GM13977 (cell line): ENCODE data around the gene PRSS27.

Source experiments
- DNase-seq: peaks from one replicate; pipeline ENCODE4 v3.0.0; 2012; ENCODE audit warnings: low spot score
- in situ Hi-C: fragments of 300-500 bp; cut with MboI; formaldehyde crosslinking; loops from one replicate; pipeline ENCODE4 v1.12.0; 2022; ENCODE audit warnings: low sequenced_read_pairs, low pct_unique_long_range_greater_than_20kb, mixed read lengths, inconsistent platforms; ENCODE audit not compliant: unreplicated experiment
- TF ChIP-seq, protein P1 (sequence below): IDR thresholded peaks from 2 replicates; pipeline ENCODE4 v1.5.1; 2012; ENCODE audit warnings: mild to moderate bottlenecking, control low read depth; ENCODE audit not compliant: insufficient read depth; ENCODE audit errors: extremely low read depth, missing control alignments

Gene PRSS27

DNA sequence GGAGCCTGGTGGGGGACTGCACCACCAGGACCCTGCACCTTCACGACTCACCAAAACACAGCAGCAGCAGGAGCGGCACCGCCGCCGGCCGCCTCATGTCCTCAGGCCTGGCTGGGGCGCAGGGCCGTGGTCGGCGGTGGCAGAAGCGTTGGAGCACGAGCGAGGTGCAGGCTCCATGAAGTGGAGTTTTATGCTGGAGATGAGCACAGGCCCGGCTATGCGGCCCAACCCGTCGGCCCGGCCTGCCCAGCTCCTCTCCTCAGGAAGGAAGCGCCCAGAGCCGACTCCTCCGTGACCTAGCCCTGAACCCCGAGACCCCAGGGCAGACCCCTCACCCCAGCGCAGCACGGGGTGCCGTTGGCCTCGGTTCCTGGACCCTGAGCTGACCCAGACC, at the start of gene PRSS27:
Gene PRSS27, minus strand, starts transcription at position 161 of the 394 bp plus-strand sequence. Its CDS starts 64 bp downstream, at position 97.
- TF ChIP-seq, protein P1, sequence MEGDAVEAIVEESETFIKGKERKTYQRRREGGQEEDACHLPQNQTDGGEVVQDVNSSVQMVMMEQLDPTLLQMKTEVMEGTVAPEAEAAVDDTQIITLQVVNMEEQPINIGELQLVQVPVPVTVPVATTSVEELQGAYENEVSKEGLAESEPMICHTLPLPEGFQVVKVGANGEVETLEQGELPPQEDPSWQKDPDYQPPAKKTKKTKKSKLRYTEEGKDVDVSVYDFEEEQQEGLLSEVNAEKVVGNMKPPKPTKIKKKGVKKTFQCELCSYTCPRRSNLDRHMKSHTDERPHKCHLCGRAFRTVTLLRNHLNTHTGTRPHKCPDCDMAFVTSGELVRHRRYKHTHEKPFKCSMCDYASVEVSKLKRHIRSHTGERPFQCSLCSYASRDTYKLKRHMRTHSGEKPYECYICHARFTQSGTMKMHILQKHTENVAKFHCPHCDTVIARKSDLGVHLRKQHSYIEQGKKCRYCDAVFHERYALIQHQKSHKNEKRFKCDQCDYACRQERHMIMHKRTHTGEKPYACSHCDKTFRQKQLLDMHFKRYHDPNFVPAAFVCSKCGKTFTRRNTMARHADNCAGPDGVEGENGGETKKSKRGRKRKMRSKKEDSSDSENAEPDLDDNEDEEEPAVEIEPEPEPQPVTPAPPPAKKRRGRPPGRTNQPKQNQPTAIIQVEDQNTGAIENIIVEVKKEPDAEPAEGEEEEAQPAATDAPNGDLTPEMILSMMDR = no peak
- no peak for DNase-seq
- in situ Hi-C loops = no loop called here

DNA sequence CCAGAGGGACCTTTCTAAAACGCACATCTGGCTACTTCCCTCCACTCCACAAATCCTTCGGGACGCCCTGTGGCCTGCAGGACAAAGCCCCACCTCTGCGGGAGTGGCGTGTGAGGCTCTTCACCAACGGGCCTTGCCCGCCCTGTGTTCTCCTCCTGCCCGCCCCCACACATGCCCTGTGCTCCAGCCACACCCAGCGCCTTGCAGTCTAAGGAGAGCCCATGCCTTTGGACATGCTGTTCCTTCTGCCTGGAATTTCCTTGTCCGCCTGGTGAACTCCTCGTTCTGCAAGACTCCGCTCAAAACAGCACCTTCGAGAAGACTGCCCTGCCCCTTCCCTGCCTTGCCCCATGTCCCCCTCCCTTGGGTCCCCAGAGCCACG, 49.6 kb upstream of the PRSS27 start:
- no peak for DNase-seq
- TF ChIP-seq, protein P1 = no peak
- in situ Hi-C loops = no loop called here

DNA sequence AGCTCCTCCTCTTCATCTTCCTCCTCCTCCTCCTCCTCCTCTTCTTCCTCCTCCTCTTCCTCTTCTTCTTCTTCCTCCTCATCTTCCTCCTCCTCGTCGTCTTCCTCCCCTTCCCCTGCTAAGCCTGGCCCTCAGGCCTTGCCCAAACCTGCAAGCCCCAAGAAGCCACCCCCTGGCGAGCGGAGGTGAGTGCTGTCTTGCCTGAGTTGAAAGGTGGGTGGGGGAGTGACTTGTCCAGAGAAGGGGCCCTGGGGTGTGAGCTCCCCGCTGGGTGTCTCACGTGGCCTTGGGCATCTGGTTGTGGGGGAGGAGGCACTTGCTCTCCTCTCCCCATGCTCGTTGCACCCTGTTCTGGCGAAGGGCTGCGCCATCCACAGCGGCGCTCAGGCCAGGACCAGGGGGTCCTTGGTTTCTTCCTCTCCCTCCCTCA, 49.1 kb upstream of the PRSS27 start:
- TF ChIP-seq, protein P1 = no peak
- DNase-seq = no peak
- in situ Hi-C loops = no loop called here

DNA sequence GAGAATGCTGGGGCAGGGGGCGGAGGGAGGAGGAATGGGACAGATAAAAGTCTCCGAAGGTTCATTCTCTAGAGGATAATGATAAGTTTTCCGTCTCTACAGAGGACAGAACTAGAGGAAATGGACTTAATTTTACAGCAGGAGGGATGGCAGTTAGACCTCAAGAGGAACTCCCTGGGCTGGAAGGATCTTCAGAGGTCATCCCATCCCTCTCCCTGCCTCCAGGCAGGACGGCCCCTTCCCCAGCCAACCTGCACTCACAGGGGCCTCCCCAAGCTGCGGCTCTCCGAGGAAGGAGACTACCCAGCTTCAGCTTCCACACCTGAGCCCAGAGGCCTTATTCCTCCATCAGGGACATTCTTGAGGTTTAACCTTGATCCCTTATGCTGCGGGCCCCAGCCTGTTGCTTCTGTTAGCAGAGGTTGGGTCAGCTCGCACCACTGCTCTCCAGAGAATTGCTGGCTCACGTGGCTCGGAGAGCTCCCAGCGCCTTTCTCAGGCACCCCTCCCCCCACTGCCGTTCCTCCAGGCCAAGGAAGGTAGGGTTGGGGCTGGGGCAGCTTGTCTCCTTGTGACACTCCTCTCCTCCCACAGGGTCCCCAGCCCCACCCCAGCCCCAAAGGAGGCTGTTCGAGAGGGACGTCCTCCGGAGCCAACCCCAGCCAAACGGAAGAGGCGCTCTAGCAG, 48.5 kb upstream of the PRSS27 start:
- in situ Hi-C loops = no loop called here
- DNase-seq = no peak
- TF ChIP-seq, protein P1 = no peak

DNA sequence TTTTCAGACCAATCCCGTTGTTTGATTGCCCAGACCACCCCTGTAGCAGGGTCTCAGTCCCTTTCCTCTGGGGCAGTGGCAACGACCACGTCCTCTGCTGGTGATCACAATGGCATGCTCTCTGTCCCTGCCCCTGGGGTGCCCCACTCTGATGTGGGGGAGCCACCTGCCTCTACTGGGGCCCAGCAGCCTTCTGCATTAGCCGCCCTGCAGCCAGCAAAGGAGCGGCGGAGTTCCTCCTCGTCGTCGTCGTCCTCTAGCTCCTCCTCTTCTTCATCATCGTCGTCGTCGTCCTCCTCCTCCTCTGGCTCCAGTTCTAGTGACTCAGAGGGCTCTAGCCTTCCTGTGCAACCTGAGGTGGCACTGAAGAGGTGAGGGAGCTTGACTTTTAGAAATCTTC, 47.9 kb upstream of the PRSS27 start:
- TF ChIP-seq, protein P1 = no peak
- DNase-seq = no peak
- in situ Hi-C loops = no loop called here

DNA sequence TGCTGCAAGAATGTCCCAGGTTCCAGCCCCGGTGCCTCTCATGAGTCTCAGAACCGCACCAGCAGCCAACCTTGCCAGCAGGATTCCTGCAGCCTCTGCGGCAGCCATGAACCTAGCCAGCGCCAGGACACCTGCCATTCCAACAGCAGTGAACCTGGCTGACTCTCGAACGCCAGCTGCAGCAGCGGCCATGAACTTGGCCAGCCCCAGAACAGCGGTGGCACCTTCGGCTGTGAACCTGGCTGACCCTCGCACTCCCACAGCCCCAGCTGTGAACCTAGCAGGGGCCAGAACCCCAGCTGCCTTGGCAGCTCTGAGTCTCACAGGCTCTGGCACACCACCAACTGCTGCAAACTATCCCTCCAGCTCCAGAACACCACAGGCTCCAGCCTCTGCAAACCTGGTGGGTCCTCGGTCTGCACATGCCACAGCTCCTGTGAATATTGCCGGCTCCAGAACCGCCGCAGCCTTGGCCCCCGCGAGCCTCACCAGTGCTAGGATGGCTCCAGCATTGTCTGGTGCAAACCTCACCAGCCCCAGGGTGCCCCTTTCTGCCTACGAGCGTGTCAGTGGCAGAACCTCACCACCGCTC, 47.2 kb upstream of the PRSS27 start:
- no peak for DNase-seq
- TF ChIP-seq, protein P1 = no peak
- in situ Hi-C loops = no loop called here
